ENCODE results near the gene PLA2G3. TPM values are rescaled to one million over a fixed set of nuclear protein-coding genes. Genes with fewer than 3 reads are reported as not detected.
"Not testable (repeated sequence)": the region's sequence is repeated elsewhere in the genome, so short reads cannot be mapped to it uniquely, and the experiment has no call there.

The PLA2G3 gene
- total and polyA plus RNA-seq, 2 of the 8 experiments (the other 6 are each of a cell fraction or from before 2014, with no cell fraction given) = 18.1 to 25.9 TPM

DNA sequence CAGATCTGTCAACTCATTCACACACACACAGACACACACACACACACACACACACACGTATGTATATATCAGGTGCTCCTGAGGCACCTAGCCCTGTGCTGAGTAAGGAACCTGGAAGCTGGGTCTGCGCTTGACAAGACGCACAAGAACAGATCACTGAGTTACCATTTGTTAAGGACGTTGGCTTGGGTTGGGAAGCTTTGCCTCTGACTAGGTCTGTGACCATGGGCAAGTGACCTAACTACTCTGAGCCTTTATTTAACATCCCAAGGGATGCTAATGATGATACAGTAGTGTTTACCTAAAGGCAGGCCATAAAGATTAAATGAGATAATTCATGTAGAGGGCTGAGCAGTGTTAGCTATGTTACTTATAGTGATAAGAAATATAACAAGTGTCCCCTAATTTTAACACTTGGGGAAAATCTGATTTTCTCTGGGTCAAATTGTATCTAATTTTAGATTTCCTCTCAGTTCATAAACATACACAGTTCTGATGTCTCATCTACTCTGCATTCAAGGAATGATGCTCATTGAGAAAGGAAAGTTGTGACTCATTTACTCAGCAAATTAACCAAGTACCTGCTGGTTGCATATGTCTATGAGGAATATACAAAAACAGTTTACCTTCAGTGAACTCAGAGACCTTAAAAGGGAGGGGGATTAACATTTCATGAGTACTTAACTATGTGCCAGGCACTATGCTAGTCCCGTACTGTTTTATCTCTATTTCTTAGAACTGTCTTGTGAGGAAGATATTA, 33.3 kb upstream of the PLA2G3 start (continued):
- no peak for TF ChIP-seq RAD21 (IDR thresholded peaks at IDR 0.05 in 1 of 2, conservative IDR thresholded peaks at IDR 0.05 in 1 of 2; ENCODE audit: low read depth in 2 of 2, low read length in 2 of 2)
- no peak for TF ChIP-seq JUN (IDR thresholded peaks at IDR 0.05; ENCODE audit: low read depth, low read length)
- no peak for TF ChIP-seq TEAD4 (IDR thresholded peaks at IDR 0.05; ENCODE audit: low read depth, low read length)
- TF ChIP-seq RXRA (IDR thresholded peaks at IDR 0.05; ENCODE audit: insufficient read depth, low read depth, low read length) = no peak
- TF ChIP-seq KDM4A (IDR thresholded peaks at IDR 0.05; ENCODE audit: low read depth, low read length, severe bottlenecking) = no peak
- TF ChIP-seq KDM1A (IDR thresholded peaks at IDR 0.05; ENCODE audit: borderline replicate concordance, low read length) = no peak

DNA sequence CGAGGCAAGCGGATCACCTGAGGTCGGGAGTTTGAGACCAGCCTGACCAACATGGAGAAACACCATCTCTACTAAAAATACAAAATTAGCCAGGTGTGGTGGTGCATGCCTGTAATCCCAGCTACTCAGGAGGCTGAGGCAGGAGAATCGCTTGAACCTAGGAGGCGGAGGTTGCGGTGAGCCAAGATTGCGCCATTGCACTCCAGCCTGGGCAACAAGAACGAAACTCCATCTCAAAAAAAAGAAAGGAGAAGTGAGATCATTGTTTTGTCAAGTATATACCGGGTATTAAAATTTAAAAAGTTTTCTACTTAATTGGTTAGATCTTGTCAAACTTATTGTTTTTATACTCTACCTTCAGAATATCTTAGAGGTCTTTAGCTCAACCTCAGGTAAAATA, 31.4 kb upstream of the PLA2G3 start:
- H3K36me3 ChIP-seq (ENCODE audit: control insufficient read depth in 2 of 4, insufficient read depth in 4 of 4, low read length in 3 of 4); H4K8ac ChIP-seq (ENCODE audit: extremely low read depth, insufficient read depth, low read length); H2AFZ ChIP-seq (ENCODE audit: low read length); H2BK120ac ChIP-seq (replicated peaks; ENCODE audit: low read depth, low read length); DNase-seq (ENCODE audit: low read depth in 1 of 2, low spot score in 2 of 2); POLR2A ChIA-PET (ENCODE audit: partially characterized antibody); H3K23ac ChIP-seq (ENCODE audit: insufficient read length); H3K4me1 ChIP-seq (replicated peaks in 1 of 4; ENCODE audit: control insufficient read depth in 3 of 4, insufficient read depth in 4 of 4, low read length in 3 of 4); H3K27ac ChIP-seq (ENCODE audit: low read depth, low read length); H3K9ac ChIP-seq (replicated peaks in 1 of 4; ENCODE audit: extremely low read depth in 1 of 4, low read depth in 3 of 4, low read length in 3 of 4); H3K4me3 ChIP-seq (ENCODE audit: extremely low read depth in 1 of 4, insufficient read depth in 2 of 4, low read depth in 3 of 4, low read length in 4 of 4); H3K14ac ChIP-seq (ENCODE audit: insufficient read length); H4K20me1 ChIP-seq (replicated peaks in 1 of 2; ENCODE audit: control insufficient read depth in 1 of 2, insufficient read depth in 2 of 2, low read length in 2 of 2); H2AK5ac ChIP-seq (ENCODE audit: low read depth, low read length); H3K18ac ChIP-seq (ENCODE audit: extremely low read depth, low read length); H3K4ac ChIP-seq (replicated peaks; ENCODE audit: insufficient read length, low read depth, low read length); H3K79me1 ChIP-seq (ENCODE audit: low read depth, low read length); CTCF ChIA-PET (ENCODE audit: partially characterized antibody); H3K23me2 ChIP-seq (ENCODE audit: low read depth, low read length); H3K79me2 ChIP-seq (ENCODE audit: control insufficient read depth in 1 of 2, insufficient read depth in 2 of 2, low read length in 2 of 2); H2BK12ac ChIP-seq (ENCODE audit: low read depth, low read length); H4K5ac ChIP-seq (ENCODE audit: insufficient read length, low read depth, low read length); H3K56ac ChIP-seq (replicated peaks; ENCODE audit: insufficient read length, low read depth, low read length); H3K9me3 ChIP-seq (ENCODE audit: insufficient read depth in 2 of 2, low read depth in 1 of 2, low read length in 1 of 2); H3K27me3 ChIP-seq (replicated peaks in 1 of 4; ENCODE audit: control insufficient read depth in 3 of 4, extremely low read depth in 1 of 4, insufficient read depth in 3 of 4, low read length in 3 of 4); H4K91ac ChIP-seq (replicated peaks; ENCODE audit: insufficient read length, low read length); H3K4me2 ChIP-seq (ENCODE audit: insufficient read depth in 1 of 2, low read depth in 2 of 2, low read length in 2 of 2); H2BK20ac ChIP-seq (ENCODE audit: low read length); H2BK15ac ChIP-seq (ENCODE audit: low read length); H2BK5ac ChIP-seq (ENCODE audit: low read depth, low read length); FAIRE-seq: not testable (repeated sequence)
- WGBS, 2 experiments (ENCODE audit: extremely low coverage in 1 of 2, insufficient coverage in 1 of 2, insufficient read length in 1 of 2, insufficient replicate concordance in 2 of 2, low coverage in 1 of 2, low lambda C conversion rate in 2 of 2, missing lambda C conversion rate in 1 of 2) = 89% methylated on average over 6 of the region's 9 CpGs; no CpG with 5 or more reads in 1 of the 2 experiments

All from H1 (cell line).